ENCODE results near the gene PHLDB3. TPM values are rescaled to one million over a fixed set of nuclear protein-coding genes. Genes with fewer than 3 reads are reported as not detected.

The PHLDB3 gene
- total RNA-seq, 1 experiment from 2014 or later, result 8.5 TPM

GRCh38 chr19:43463381-43464133, 41.0 kb downstream of the PHLDB3 start:
- H3K27ac ChIP-seq (ENCODE audit: insufficient read length, low read depth, low read length), result no peak overlapping the region

More at GRCh38 chr19:43463381-43464133, 41.0 kb downstream of the PHLDB3 start:
- Mint-ChIP-seq H3K27ac (peak overlapping the region; percentile 62 to 99 (median 95); a peak in 5 of 7 replicates), H3K4me3 (peak overlapping the region; percentile 81 to 91), H3K27me3 (ENCODE audit: low read depth) (peaks cover 48% of the 10 kb centered on the region), H3K4me1 (peaks cover 11 to 14% of the 10 kb centered on the region in 2 experiments; a peak in 3 of 4 replicates), H3K9me3 (no peaks in the 10 kb centered on the region), H3K36me3 (ENCODE audit: insufficient read depth in 1 of 3, low read depth in 3 of 3) (no peaks in the 10 kb centered on the region; a peak in 2 of 7 replicates)
- Histone ChIP-seq H2BK15ac (ENCODE audit: low read depth, low read length) (no peak overlapping the region), H2BK120ac (ENCODE audit: low read depth, low read length, poor library complexity, severe bottlenecking) (no peak overlapping the region), H3K4me1 (ENCODE audit: insufficient read depth, low read length) (no peaks in the 10 kb centered on the region), H3K79me1 (ENCODE audit: insufficient read depth, low read depth, low read length, poor library complexity, severe bottlenecking) (no peaks in the 10 kb centered on the region), H3K4me2 (ENCODE audit: insufficient read depth, insufficient read length, low read length) (peak overlapping the region; percentile 78), H3K14ac (ENCODE audit: insufficient read depth, low read length) (no peak overlapping the region), H2BK12ac (ENCODE audit: insufficient read length, low read depth, low read length) (no peak overlapping the region), H3K23me2 (ENCODE audit: insufficient read length, low read depth, low read length, poor library complexity, severe bottlenecking) (peaks cover 11% of the 10 kb centered on the region), H4K91ac (ENCODE audit: insufficient read length, low read depth, low read length) (no peak overlapping the region), H2AFZ (ENCODE audit: low read length) (no peak overlapping the region), H3K18ac (ENCODE audit: insufficient read length, low read depth, low read length) (no peak overlapping the region), H3K4ac (ENCODE audit: low read depth, low read length) (no peak overlapping the region), H2BK20ac (ENCODE audit: low read depth, low read length, poor library complexity, severe bottlenecking) (no peak overlapping the region), H4K20me1 (ENCODE audit: control insufficient read depth, insufficient read depth, insufficient read length) (no peaks in the 10 kb centered on the region), H3T11ph (ENCODE audit: low read length) (no peak overlapping the region), H2AK5ac (ENCODE audit: insufficient read length, low read length) (no peak overlapping the region), H3K9me3 (ENCODE audit: control insufficient read depth, low read depth, low read length) (no peaks in the 10 kb centered on the region), H3K79me2 (ENCODE audit: insufficient read depth, low read length) (no peaks in the 10 kb centered on the region), H3K9ac (ENCODE audit: extremely low read depth, insufficient read length, low read length) (no peak overlapping the region), H4K8ac (replicated peaks; ENCODE audit: insufficient read length, low read depth, low read length) (no peak overlapping the region), H4K5ac (ENCODE audit: insufficient read length, low read depth, low read length) (no peak overlapping the region), H3K23ac (ENCODE audit: insufficient read length, low read depth, low read length) (no peak overlapping the region), H2BK5ac (ENCODE audit: insufficient read length, low read length) (no peak overlapping the region), H3K27me3 (ENCODE audit: insufficient read depth, low read length) (no peaks in the 10 kb centered on the region; the same call in 1 of the 2 replicates), H3K56ac (ENCODE audit: insufficient read length, low read depth, low read length) (no peak overlapping the region)
- DNase-seq, result peak; percentile 99
- TF ChIP-seq CTCF (conservative IDR thresholded peaks at IDR 0.05), result no peak
- WGBS (ENCODE audit: extremely low coverage, insufficient read length, low lambda C conversion rate), result no CpG with 5 or more reads among the region's 57 CpGs
